Adrenal gland (tissue), 12 donors: ENCODE measurements around the gene AKT1S1. TPM values are rescaled to one million over a fixed set of nuclear protein-coding genes. Genes with fewer than 3 reads are reported as not detected.

Experiments
- DNase-seq, 7 donors: peaks; one replicate each; pipeline ENCODE4 v3.0.0-alpha.2; 2019 to 2020
- H3K27ac ChIP-seq, 5 donors: fragments of 200-600 bp; sonication (generic) in 4 of 5; 1 replicate in 3 of 5; 2 replicates in 2 of 5; pipeline versions ENCODE4 v1.5.1 to v1.8.0; 2016 to 2020; ENCODE audit warnings: mild to moderate bottlenecking in 1 of 5
- H3K27me3 ChIP-seq: fragments of 200-600 bp; 2 replicates; pipeline ENCODE4 v1.8.0; 2021
- H3K36me3 ChIP-seq, 2 donors: fragments of 200-600 bp; replicated peaks in 1 of 2; 1 replicate in 1 of 2; 2 replicates in 1 of 2; pipeline versions ENCODE4 v1.5.1 to v1.8.0; 2018 to 2022
- H3K4me1 ChIP-seq, 2 donors: fragments of 200-600 bp; replicated peaks in 1 of 2; 1 replicate in 1 of 2; 2 replicates in 1 of 2; pipeline versions ENCODE4 v1.5.1 to v1.8.0; 2018 to 2021
- H3K4me3 ChIP-seq, 4 donors: fragments of 200-600 bp; sonication (generic) in 3 of 4; one replicate each; pipeline ENCODE4 v1.5.1; 2016 to 2018
- H3K9me3 ChIP-seq, 3 donors: fragments of 200-600 bp; sonication (generic) in 1 of 3; replicated peaks in 1 of 3; 1 replicate in 2 of 3; 2 replicates in 1 of 3; pipeline versions ENCODE4 v1.5.1 to v1.8.0; 2016 to 2021
- POLR2A ChIP-seq, 2 donors: fragments of 450-650 bp; IDR thresholded peaks; one replicate each; pipeline ENCODE4 v1.6.1; 2017; ENCODE audit warnings: antibody characterized with exemption in 2 of 2, mild to moderate bottlenecking in 2 of 2, moderate library complexity in 1 of 2
- WGBS, 4 donors: extraction: QIAGEN DNeasy Blood & Tissue Kit in 2 of 4; methylation state at CpG; one replicate each; pipeline versions ENCODE4 v1.1.5 to v1.1.7; 2013 to 2017; 5-methylcytosine and 5-hydroxymethylcytosine counted together
- intact Hi-C, 2 donors: fragments of 100-400 bp; cut with DNase I; formaldehyde crosslinking; loops; one replicate each; pipeline versions ENCODE4 v1.14.1 to v1.15.0; 2022 to 2023
- polyA plus RNA-seq, 3 donors: library from polyadenylated mRNA; stranded (reverse); fragments of 200-250 nt in 2 of 3; fragments of 350-450 nt in 1 of 3; fragmentation: Illumina TruSeq in 1 of 3; extraction: RNeasy Lipid Tissue Mini Kit (QIAGEN cat#74804) in 1 of 3; gene quantifications; one replicate each; pipeline ENCODE4 v1.2.3, GENCODE V29; 2013 to 2014
- total RNA-seq, 9 donors: library from RNA; depleted of rRNA in 4 of 9; stranded (reverse); fragments of >200 nt in 4 of 9; fragments of 120-200 nt in 1 of 9; fragmentation: NEBNext Ultra II Directional in 1 of 9; extraction: Animal tissue kit (Norgen Biotek cat#: 25700) in 1 of 9; gene quantifications; one replicate each; pipeline versions ENCODE4 v1.1.0 to v1.2.4, GENCODE V29; 2013 to 2023
- TF ChIP-seq, protein P1 (sequence below), 6 experiments: fragments of 450-650 bp in 4 of 6; fragments of 200-600 bp in 2 of 6; sonication (generic) in 1 of 6; IDR thresholded peaks; 1 replicate in 5 of 6; 2 replicates in 1 of 6; pipeline versions ENCODE4 v1.5.1 to v1.8.0; 2016 to 2021; ENCODE audit warnings: antibody characterized with exemption in 6 of 6, mild to moderate bottlenecking in 2 of 6, moderate library complexity in 1 of 6
- donor health status: healthy with polysubstance abuse.
- donor health status: Bipolar disorder and iron deficiency.
- donor health status: DM: yes; HTN: yes; CAD: no.
- donor health status: DM: no; HTN: no; CAD: no.
- donor health status: DM: no; HTN: no; CAD: no.
- donor health status: DM: yes; HTN: yes; CAD: no.

AKT1S1 gene
- total and polyA plus RNA-seq, 12 donors = 19.8 to 89.6 (median 59.1) TPM

DNA sequence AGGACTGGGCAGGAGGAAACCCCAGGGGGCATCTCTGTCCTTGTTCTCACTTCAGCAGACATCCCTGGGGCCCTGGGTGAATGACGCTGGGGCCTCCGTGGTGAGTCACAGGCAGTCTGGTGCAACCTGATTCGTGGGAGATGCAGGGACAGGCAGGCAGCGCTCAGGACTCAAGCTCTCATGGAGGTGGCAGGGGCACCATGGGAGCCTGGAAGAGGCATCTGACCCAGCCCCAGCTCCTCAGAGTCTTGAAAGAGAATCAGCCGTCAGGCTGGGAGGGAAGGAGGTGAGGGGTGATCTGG lies 40.2 kb downstream of the AKT1S1 start:
- DNase-seq = peak in 3 of 7 donors; percentile 33 to 49 (median 46)
- no peaks in the 10 kb centered on the region for H3K4me1 ChIP-seq
- intact Hi-C loops = no loop called here
- TF ChIP-seq POLR2A (IDR thresholded peaks at IDR 0.05) = no peak
- TF ChIP-seq, protein P1, sequence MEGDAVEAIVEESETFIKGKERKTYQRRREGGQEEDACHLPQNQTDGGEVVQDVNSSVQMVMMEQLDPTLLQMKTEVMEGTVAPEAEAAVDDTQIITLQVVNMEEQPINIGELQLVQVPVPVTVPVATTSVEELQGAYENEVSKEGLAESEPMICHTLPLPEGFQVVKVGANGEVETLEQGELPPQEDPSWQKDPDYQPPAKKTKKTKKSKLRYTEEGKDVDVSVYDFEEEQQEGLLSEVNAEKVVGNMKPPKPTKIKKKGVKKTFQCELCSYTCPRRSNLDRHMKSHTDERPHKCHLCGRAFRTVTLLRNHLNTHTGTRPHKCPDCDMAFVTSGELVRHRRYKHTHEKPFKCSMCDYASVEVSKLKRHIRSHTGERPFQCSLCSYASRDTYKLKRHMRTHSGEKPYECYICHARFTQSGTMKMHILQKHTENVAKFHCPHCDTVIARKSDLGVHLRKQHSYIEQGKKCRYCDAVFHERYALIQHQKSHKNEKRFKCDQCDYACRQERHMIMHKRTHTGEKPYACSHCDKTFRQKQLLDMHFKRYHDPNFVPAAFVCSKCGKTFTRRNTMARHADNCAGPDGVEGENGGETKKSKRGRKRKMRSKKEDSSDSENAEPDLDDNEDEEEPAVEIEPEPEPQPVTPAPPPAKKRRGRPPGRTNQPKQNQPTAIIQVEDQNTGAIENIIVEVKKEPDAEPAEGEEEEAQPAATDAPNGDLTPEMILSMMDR (IDR thresholded peaks at IDR 0.05) = no peak
- peaks cover 0 to 77% of the 10 kb centered on the region in 2 donors for H3K36me3 ChIP-seq
- H3K27ac ChIP-seq = no peak overlapping the region
- H3K27me3 ChIP-seq = no peaks in the 10 kb centered on the region
- 62 to 79% (median 69%) methylated on average over 5 of the region's 5 CpGs for WGBS, 4 donors
- no peak overlapping the region for H3K4me3 ChIP-seq
- H3K9me3 ChIP-seq = no peaks in the 10 kb centered on the region

GRCh38 chr19:49836176-49837008 lies 40.8 kb downstream of the AKT1S1 start:
- Histone ChIP-seq H3K36me3 (peaks cover 0 to 83% of the 10 kb centered on the region in 2 donors), H3K27me3 (no peaks in the 10 kb centered on the region), H3K4me1 (no peaks in the 10 kb centered on the region), H3K4me3 (no peak overlapping the region), H3K9me3 (no peaks in the 10 kb centered on the region), H3K27ac (peak overlapping the region in 1 of 5 donors; percentile 17)
- no peak for DNase-seq
- intact Hi-C loops = no loop called here
- WGBS, 4 donors = 86 to 94% (median 92%) methylated on average over 1 to 20 of the region's 20 CpGs
- TF ChIP-seq, protein P1 (IDR thresholded peaks at IDR 0.05) = no peak
- TF ChIP-seq POLR2A (IDR thresholded peaks at IDR 0.05) = no peak

DNA sequence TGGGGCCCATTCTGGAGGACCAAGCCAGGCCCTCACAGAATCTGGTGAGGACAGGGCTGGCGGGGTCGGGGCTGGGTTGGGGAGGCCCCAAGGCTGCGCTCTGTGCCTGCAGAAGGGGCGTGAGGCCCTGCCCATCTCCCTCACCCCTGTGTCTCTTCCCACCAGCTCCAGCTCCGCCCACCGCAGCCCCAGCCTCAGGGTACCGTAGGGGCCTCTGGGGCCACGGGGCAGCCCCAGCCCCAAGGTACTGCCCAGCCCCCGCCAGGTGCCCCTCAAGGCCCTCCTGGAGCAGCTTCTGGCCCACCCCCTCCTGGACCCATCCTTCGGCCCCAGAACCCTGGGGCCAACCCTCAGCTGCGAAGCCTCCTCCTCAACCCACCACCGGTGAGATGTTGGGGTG lies 41.6 kb downstream of the AKT1S1 start:
- TF ChIP-seq, protein P1 (IDR thresholded peaks at IDR 0.05) = no peak
- no peak for TF ChIP-seq POLR2A (IDR thresholded peaks at IDR 0.05)
- Histone ChIP-seq H3K27me3 (no peaks in the 10 kb centered on the region), H3K27ac (peak overlapping the region in 1 of 5 donors; percentile 17), H3K4me1 (no peaks in the 10 kb centered on the region), H3K4me3 (no peak overlapping the region), H3K9me3 (no peaks in the 10 kb centered on the region), H3K36me3 (peaks cover 0 to 91% of the 10 kb centered on the region in 2 donors)
- intact Hi-C loops = no loop called here
- no peak for DNase-seq
- WGBS, 4 donors = 93 to 97% (median 93%) methylated on average over 9 to 12 of the region's 12 CpGs; no CpG with 5 or more reads in 1 of the 4 donors

DNA sequence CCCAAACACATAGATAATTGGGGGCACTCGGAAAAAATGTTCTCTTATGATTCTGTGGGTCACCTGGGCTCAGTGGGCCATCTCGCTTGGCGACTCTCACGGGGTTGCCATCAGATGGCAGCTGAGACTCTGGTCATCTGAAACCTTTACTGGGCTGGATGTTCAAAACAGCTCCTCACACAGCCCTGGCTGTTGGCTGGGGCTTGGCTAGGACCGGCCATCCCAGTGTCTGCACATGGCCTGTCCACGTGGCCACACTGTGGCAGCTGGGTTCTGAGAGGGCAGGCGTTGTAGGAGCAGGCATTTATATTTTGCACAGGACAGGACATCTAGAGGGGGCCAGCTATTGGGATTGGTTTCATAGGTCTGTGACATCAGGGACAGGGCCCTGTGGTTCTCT lies 43.6 kb downstream of the AKT1S1 start:
- Histone ChIP-seq H3K36me3 (peaks cover 0 to 99% of the 10 kb centered on the region in 2 donors), H3K27me3 (no peaks in the 10 kb centered on the region), H3K4me3 (no peak overlapping the region), H3K27ac (no peak overlapping the region), H3K4me1 (no peaks in the 10 kb centered on the region), H3K9me3 (no peaks in the 10 kb centered on the region)
- no peak for DNase-seq
- 85 to 100% (median 90%) methylated on average over 1 to 7 of the region's 7 CpGs for WGBS, 4 donors
- TF ChIP-seq, protein P1 (IDR thresholded peaks at IDR 0.05) = no peak
- TF ChIP-seq POLR2A (IDR thresholded peaks at IDR 0.05) = no peak
- intact Hi-C loops = no loop called here
